Activated CD8-positive, alpha-beta memory T cell treated with anti-CD3 and anti-CD28 coated beads, Interleukin-2, amount 50 U/mL, for 24 hours (primary cell): ENCODE measurements around the gene IRX1.

Source experiments
- DNase-seq: peaks from one replicate; pipeline ENCODE4 v3.0.0-alpha.2; 2020; ENCODE audit errors: extremely low read depth

Gene IRX1

DNA sequence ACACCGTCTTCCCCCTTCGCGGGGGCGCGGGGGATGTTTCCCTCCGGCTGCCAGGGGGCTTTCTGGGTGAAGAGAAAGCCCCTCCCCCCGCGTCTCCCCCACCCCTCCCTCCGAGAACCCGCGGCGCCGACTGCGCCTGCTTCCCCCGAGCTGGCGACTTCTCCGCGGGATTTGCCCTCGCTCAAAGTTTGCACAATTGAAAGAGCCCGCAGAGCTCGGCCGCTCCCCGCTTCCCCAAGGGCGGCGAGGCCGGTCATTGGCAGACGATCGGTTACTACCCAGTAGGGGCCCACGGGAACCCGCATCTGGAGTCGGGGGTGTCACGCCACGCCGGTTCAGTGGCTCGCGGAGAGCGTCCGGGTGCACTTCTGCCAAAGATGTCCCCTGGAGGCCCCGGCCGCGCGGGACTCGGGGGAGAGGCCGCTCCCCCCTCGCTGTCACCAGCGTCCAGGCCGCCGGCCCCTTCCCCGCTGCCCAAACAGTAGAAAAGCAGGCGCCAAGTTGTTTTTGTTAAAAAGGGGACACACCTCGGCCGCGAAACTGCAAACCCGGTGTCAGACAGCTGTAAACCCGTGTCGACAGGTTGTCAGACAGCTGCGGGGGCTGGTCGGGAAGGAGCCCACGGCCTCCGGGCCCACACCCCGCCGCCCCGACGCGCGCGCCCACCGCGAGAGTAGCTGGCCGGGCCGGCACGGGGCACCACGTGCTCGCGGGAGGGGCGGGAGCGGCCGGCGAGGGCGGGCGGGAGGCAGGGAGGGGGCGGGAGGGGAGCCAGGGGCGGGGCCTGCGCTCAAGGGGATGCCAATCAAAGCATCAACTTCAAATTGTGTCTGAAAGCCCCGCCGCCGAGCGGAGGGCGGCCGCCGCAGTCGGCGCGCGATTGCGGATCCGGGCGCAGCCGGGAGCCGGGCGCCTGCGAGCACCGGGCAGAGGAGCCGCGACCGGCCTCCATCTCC, at the start of gene IRX1:
Gene IRX1, plus strand, starts transcription at position 827 of the 956 bp plus-strand sequence. CDS start 274 bp downstream, outside the sequence.
- no peak for DNase-seq

DNA sequence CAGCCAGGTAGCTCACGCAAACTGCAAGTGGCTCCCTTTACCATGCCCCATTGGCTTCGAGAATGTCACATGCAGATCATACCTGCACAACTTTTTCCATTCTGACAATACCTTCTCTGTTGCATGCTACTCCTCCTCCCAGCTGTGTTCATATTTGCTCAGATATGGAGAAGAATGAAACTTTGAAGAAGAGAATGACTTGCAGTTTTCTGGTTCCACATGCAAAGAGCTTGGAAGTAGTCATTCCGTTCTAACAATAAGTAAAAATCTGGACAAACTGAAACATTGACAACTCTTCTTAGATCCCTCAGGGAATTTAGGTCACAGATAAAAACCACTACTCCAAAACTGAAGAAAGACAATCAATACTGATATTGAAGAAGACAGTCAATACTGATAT, 49.6 kb upstream of the IRX1 start:
- no peak for DNase-seq

DNA sequence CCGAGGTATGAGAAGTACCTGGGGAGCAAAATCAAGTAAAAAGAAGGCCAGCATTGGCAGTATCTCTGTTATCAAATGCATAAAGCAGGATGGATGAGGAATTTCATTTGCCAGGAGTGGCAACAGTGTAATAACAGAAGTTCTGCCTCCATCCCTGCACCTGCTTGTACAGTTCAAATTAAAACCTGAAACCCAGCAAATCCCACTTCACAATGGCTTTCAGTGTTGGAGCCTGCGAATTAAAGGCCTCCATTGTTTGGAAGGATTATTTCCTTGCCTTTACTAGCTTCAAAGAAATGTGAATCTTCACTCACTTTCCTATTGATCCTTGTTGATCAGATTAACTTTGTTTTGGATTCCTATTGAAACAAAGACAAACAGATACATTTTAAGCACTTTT, 31.5 kb upstream of the IRX1 start:
- no peak for DNase-seq

DNA sequence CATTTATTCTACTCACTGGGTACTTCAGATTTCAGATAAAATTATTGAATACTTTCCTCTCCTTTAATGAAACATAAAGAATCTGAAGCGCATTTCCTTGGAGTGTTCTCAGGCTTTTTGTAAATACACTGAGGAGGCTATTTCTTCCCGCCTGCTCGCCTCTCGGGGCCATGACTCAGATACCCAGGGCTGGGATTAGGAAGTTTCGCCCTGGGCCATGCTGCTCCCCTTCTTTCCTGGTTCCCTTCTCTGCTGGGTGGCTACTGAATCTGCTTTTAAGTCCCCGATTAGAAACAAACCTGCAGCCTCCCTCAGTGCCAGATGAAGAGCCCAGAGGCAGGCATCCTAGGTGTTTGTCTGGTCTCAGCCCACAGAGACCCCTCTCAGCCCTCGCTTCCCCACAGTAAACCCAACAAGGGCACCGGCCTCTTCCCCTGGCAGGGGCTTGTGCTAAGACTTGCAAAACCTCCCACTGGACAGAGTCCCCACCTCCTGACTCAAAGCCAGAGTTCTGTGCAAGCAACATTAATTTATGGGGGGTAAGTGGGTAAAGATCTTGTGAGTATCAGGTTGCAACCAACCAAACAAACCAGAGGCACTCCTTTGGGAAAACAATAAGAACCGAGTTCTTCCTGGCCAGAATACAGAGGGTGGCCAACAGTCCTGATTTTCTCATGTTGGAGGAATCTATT, 30.7 kb upstream of the IRX1 start:
- no peak for DNase-seq

DNA sequence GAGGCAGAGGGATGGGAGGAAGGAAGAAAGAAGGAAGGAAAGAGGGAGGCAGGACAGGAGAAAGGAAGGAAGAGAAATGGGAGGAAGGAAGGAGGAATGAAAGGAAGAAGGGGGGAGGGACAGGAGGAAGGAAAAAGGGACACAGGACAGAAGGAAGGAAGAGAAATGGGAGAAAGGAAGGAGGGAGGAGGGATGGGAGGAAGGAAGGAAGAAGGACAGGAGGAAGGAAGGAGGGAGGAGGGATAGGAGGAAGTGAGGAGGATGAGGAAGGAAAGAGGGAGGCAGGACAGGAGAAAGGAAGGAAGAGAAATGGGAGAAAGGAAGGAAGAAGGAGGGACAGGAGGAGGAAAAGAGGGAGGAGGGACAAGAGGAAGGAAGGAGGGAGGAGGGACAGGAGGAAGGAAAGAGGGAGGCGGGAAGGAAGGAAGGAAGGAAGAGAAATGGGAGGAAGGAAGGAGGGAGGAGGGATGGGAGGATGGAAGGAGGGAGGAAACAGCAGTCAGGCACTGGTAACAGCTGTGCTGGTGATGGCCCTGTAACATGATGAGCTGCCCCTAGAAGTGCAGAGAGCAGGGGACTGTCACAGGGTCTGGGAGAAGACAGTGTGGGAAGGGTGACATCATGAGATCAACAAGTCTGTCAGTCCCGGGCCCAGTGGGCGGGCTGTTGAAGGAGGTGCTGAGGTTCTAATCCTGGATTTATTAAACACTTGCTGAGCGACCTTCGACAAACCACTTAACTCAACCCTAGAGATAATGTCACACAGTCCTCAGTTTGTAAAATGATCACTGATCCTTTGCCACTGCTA, 10.7 kb upstream of the IRX1 start:
- DNase-seq, result no peak

DNA sequence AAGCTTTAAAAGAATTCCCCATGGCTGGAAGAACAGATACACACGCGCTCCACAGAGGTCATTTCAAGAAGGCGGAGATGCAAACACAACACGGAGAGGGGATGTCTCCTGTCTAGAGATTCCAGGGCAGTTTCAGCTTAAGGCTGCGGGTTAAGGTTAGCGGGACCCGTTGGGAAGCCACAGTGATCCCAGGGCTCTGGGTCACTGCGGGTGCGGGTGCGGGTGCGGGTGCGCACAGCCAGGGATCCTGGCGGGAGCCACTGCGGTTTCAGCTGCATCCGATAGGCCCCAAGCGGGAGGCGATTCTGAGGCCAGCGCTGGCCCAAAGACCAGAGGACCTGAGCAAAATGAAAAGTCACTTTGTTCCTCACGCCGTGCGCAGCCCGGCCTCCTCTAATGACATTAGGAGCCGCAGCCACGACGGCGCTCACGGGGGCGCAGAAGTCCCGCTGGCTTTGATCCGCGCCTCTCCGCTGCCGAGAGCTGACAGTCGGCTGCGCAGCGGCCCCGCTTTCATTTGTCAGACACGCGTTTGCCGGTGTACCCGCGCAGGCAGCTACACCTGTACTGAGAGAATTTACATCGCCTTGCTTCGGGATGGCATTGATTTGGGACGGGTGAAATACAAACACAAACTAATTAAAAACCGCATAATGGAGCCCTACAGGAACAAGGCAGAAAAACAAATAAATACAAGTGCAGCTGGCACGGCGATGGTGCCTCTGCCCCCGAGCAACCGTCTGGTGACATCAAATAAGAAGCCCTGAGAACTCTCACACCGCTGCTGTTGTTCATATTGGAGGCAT, 5.3 kb upstream of the IRX1 start:
- DNase-seq, result no peak

DNA sequence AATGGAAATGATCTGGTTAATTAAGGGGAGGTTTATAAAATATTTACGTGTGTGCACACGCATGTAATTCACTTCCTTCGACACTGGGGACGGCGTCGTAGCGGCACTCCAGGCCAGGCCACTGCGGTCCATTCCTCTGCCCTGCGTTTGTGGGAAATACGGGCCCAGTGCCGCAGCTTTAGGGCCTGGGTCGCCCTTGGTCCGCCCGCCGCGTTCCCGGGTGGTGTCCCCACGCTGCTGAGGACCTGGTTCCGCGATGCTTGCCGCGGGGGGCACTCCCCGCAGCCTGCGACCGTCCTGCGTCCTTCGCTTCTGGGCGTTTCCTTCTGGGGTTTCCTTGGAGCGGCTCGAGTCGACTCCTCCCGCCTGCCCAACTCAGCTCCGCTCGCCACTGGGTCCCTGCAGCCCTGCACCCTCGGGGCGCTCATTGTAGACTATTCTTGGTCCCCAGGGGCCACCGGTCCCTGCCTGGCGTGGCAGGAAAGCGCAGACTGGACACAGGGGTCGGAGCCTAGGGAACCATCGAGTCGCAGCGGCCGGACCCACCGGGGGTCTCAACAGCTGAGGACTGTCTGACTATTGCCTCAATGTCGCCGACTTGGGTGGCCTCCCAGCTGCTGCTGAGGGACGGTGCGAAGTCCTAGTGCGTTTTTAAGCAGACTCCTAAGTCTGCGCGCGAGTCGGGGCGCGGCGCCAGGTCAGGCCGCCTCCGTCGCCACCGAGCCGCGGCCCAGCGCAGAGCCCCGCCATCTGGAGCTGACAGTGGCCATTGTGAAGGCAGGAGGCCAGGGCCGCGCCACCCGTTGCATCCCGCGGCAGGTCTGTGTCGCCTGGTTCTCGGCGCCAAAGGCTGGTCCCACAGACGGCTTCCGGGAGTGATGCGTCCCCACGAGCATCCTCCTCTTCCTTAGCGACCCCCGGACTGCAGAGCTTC, 4.4 kb upstream of the IRX1 start:
- DNase-seq, result no peak

DNA sequence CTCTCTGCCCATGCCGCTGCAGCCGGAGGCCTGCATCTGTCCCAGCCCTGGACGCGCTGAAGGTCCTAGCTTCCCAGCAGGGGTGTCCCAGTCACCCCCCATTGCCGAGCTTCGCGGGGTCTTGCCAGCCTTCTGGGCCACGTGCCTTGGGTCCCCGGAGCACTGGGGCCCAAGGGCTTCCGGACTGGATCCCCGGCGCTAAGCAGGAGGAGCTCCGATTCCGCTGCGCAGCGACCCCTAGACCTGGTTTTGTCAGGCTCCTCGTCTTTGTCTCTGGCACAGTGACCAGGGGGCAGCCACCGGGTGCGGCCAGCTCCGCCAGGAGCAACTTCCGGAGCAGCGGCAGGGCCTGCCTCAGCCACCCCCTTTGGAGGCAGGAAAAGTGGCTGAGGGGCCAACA, 3.3 kb upstream of the IRX1 start:
- DNase-seq, result no peak

DNA sequence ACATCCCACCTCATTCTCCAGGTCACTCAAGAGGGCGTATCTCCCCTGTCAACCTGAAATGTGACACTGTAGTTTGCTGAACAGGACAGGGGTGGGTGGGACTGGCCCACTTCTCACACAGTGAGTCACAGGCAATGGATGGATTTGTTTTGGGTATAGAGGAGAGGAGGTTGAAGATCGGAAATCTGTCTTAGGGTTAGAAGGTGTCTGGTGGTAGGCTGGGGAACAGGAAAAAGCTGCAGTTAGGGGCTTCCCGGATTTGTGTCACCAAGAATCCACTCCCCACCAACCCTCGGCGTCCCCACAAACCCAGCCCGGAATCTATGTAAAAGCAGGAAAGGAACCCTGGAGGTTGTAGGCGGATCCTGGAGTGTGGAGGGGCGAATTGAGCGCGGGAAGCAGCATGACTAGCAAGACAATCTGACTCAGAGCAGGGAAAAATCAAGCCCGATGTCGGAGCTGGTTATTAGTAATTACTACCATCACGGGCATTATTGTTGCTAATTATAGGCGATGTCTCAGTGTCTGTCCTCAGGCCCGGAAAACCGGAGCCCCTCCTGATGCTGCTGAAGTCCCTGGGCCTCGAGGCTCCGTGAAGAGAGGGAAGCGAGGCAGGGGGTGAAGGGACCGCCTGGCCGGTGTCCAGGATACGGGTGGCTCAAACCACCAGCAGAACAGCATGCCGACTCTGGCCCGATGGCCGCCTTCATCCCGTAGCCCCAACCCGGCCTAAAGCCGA, 1.7 kb upstream of the IRX1 start:
- no peak for DNase-seq

DNA sequence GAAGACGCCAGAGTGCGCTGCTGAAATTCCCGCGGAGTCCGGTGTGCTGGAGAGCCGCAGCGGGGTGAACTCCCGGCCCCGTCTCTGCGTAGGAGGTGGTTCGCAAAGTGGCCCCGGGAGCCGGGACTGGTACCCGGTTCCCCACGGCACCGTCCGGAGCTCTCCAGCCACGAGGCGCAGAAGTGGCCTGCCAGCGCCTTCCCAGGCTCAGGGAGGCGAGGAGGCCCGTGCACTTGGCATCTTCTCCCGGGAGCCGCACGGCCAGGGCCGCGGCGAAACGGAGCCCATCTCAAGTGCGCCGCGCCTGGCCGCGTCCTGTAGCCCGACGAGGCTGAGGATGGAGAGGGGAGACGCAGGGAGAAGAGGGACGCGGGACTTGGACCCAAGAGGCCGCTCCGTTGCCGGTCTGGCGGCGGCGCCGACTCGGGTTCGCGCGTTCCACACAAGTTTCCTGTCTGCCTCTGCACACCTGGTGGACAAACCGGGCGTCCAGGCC, 1.1 kb upstream of the IRX1 start:
- DNase-seq, result no peak

DNA sequence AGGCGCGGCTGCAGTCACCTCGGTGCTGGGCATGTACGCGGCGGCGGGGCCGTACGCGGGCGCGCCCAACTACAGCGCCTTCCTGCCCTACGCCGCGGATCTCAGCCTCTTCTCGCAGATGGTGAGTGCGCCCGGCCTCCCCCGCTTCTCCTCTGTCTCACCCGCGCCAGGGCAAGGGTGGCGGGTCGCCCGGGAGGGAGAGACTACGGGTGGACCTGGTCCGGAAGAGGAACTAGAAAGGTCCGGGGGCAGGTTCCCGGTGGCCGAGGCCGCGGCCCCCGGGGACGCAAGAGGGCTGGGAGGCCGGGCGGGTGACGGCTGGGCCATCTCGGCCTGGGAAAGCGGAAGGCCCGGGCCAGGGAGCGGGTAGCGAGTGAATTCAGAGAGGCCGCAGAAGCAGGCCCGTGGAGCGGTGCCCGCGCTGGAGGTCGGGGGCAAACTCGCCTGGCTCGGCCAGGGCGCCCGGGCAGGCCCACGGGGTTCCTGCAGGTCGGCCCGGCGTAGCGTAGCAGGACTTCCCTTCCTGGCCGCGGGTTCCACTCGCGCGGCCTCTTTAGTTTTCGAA, 711 bp downstream of the IRX1 start:
- no peak for DNase-seq

DNA sequence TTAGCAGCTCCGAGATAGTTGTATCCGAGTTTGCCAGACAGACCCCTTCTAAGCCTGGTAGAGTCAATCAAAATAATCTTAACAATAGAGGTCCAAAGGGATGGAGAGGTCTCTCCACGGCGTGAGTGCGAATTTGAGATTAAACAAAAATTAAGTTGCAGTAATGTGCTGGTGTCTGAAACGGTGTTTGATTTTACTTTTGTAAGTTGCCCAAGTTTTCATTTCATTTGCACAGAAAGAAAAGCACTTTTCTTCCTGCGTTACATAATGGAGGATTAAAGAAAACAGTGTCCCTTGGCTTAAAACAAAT, 1.2 kb downstream of the IRX1 start:
- DNase-seq, result no peak

DNA sequence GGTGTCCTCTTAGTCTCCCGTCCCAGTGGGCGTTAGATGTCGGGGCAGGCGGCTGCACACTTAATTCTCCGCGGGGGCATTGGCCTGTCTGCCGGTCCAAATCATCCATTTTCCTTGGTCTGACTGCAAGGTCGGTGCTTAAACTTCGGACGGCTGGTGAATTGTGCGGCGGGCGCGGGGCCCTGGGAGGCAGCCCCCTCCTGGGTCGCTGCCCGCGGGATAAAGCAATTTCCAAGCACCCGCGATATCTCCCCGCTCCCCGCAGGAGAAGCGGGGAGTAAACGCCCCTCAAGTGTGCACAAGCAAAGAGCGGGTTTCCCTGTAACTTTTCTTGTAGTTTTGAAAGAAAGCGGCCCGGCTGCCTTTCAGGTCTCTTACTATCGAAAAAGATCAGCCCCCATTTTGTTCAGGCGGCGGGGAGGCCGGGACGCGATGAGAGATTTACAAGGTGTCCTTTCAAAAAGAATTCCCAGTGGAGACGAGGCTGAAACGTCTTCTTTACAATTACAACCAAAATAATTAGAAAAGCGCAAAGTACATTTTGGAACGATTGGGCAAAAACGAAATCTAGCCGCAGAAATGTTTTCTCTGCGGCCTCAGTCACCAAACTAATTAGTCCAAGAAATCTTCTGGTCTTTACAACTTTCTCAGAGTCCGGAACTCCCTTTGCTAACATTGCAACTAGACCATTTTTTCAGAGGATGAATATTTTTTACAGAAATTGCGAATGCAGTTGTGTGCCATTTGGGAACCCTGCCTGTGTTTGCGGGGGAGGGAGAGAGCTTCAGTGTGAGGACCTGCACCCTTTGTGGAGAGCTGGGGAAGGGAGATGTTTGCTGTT, 1.8 kb downstream of the IRX1 start:
- no peak for DNase-seq

DNA sequence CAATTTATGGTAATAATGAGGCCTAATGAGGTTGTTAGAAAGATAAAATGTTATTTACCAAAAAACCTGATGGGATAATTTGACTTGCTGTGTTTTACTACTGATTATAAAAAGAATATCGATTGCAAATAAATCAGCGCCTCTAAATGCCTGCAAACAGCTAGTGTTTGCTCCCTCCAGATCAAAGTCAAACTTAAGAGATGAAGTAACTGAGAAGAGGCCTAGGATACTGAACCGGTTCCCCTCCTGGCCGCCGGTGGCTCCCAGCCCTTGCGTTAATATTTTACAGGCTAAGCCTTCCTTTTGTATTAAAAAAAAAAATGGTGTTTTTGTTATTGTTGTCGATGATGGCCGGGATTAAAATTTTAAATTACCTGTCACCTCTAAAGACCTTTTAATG, 2.6 kb downstream of the IRX1 start:
- no peak for DNase-seq

DNA sequence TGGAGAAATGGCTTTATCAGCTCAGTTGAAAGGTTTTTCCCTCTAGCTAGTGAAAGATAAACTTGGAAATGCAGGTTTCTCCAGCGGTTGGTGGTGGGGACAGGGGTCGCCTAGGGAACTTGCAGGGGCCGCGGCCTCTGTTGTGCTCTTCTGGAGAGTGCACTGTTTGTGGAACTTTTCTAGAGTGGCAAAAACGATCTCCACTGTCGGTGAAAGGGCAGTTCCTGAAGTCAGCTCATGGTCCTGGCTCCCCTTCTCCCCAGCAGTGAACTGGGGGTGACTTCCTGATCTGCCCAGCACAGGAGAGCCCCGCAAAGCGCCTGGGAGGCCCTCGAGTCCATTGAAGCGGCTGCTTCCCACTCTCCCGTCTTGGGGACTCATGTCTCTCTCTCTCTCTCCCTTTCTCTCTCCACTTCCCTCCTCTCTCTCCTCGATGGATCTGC, 3.2 kb downstream of the IRX1 start:
- no peak for DNase-seq

DNA sequence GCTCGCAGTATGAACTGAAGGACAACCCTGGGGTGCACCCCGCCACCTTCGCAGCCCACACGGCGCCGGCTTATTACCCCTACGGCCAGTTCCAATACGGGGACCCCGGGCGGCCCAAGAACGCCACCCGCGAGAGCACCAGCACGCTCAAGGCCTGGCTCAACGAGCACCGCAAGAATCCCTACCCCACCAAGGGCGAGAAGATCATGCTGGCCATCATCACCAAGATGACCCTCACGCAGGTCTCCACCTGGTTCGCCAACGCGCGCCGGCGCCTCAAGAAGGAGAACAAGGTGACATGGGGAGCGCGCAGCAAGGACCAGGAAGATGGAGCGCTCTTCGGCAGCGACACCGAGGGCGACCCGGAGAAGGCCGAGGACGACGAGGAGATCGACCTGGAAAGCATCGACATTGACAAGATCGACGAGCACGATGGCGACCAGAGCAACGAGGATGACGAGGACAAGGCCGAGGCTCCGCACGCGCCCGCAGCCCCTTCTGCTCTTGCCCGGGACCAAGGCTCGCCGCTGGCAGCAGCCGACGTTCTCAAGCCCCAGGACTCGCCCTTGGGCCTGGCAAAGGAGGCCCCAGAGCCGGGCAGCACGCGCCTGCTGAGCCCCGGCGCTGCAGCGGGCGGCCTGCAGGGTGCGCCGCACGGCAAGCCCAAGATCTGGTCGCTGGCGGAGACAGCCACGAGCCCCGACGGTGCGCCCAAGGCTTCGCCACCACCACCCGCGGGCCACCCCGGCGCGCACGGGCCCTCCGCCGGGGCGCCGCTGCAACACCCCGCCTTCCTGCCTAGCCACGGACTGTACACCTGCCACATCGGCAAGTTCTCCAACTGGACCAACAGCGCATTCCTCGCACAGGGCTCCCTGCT, 3.8 kb downstream of the IRX1 start:
- no peak for DNase-seq
